Right lobe of liver (tissue), 6 donors: ENCODE data around the gene COL23A1. TPM values are rescaled to one million over a fixed set of nuclear protein-coding genes. Genes with fewer than 3 reads are reported as not detected.

Experiments
- ATAC-seq, 4 donors: fragments of 200-7000 bp; cut with Tn5 transposase; one replicate each; pipeline ENCODE4 v1.9.1; 2020; ENCODE audit warnings: mild to moderate bottlenecking in 4 of 4, moderate library complexity in 4 of 4
- DNase-seq, 3 donors: peaks; one replicate each; pipeline ENCODE4 v3.0.0-alpha.2; 2020
- H3K27ac ChIP-seq, 3 donors: fragments of 200-600 bp; one replicate each; pipeline ENCODE4 v1.8.0; 2022
- H3K27me3 ChIP-seq, 2 donors: fragments of 200-600 bp; one replicate each; pipeline ENCODE4 v1.8.0; 2022
- H3K36me3 ChIP-seq, 4 donors: fragments of 200-600 bp; sonication (generic) in 1 of 4; one replicate each; pipeline versions ENCODE4 v1.5.1 to v1.8.0; 2017 to 2022; ENCODE audit warnings: control low read depth in 1 of 4
- H3K4me1 ChIP-seq, 4 donors: fragments of 200-600 bp; sonication (generic) in 1 of 4; one replicate each; pipeline versions ENCODE4 v1.5.1 to v1.8.0; 2017 to 2022; ENCODE audit warnings: control low read depth in 1 of 4
- H3K4me3 ChIP-seq, 3 donors: fragments of 200-600 bp; one replicate each; pipeline ENCODE4 v1.8.0; 2022
- H3K9me3 ChIP-seq, 4 donors: fragments of 200-600 bp; sonication (generic) in 1 of 4; one replicate each; pipeline versions ENCODE4 v1.5.1 to v1.8.0; 2017 to 2022; ENCODE audit warnings: control low read depth in 1 of 4
- CTCF ChIP-seq, 4 donors: fragments of 200-600 bp in 3 of 4; fragments of 450-650 bp in 1 of 4; IDR thresholded peaks; one replicate each; pipeline versions ENCODE4 v1.5.1 to v1.8.0; 2016 to 2022; ENCODE audit warnings: antibody characterized with exemption in 4 of 4, mild to moderate bottlenecking in 2 of 4
- POLR2A ChIP-seq: fragments of 450-650 bp; IDR thresholded peaks from one replicate; pipeline ENCODE4 v1.6.1; 2017; ENCODE audit warnings: antibody characterized with exemption, mild to moderate bottlenecking
- WGBS: methylation state at CpG from one replicate; pipeline ENCODE4 v1.1.6; 2018; ENCODE audit warnings: low coverage, low lambda C conversion rate; ENCODE audit not compliant: insufficient coverage; ENCODE audit errors: missing lambda C conversion rate; 5-methylcytosine and 5-hydroxymethylcytosine counted together
- intact Hi-C, 2 donors: fragments of 100-400 bp; cut with DNase I; formaldehyde crosslinking; loops; one replicate each; pipeline versions ENCODE4 v1.11.2 to v1.14.1; 2022
- total RNA-seq, 6 experiments: library from RNA; depleted of rRNA in 2 of 6; stranded (reverse); fragments of >200 nt in 2 of 6; fragmentation: NEBNext Ultra II Directional in 3 of 6; extraction: Animal tissue kit (Norgen Biotek cat#: 25700) in 3 of 6; gene quantifications; one replicate each; pipeline versions ENCODE4 v1.1.0 to v1.2.4, GENCODE V29; 2016 to 2023
- donor health status: DM: no; HTN: yes; CAD: no.
- donor health status: DM: no; HTN: no; CAD: no.
- donor health status: DM: no; HTN: no; CAD: no.
- donor health status: DM: no; HTN: yes; CAD: no.
- donor health status: DM: no; HTN: yes; CAD: no.

Gene COL23A1
- total RNA-seq, 6 experiments from 2014 or later: 0.25 to 1.2 (median 0.50) TPM

- H3K27ac ChIP-seq: no peak overlapping the region
- TF ChIP-seq POLR2A (no peak), CTCF (IDR thresholded peaks at IDR 0.05) (no peak)
- ATAC-seq (no peak), DNase-seq (no peak)
- WGBS: 43% methylated on average over 14 of the region's 15 CpGs
- intact Hi-C loops: no loop called here
- H3K36me3 ChIP-seq: peaks cover 0 to 32% (median 17%) of the 10 kb centered on the region in 4 donors
- H3K4me1 ChIP-seq: peaks cover 0 to 21% (median 9%) of the 10 kb centered on the region in 4 donors
- peak overlapping the region; percentile 77 to 99 (median 93) for H3K4me3 ChIP-seq
- no peaks in the 10 kb centered on the region for H3K27me3 ChIP-seq
- no peaks in the 10 kb centered on the region for H3K9me3 ChIP-seq
Observed at GRCh38 chr5:178624631-178625546, 34.7 kb upstream of the COL23A1 start.

GRCh38 chr5:178622679-178623247, 32.6 kb upstream of the COL23A1 start:
- H3K4me3 ChIP-seq: no peak overlapping the region
- no peak overlapping the region for H3K27ac ChIP-seq

GRCh38 chr5:178619390-178619789, 29.2 kb upstream of the COL23A1 start:
- H3K27me3 ChIP-seq: no peaks in the 10 kb centered on the region
- TF ChIP-seq CTCF (IDR thresholded peaks at IDR 0.05): no peak
- no peak for TF ChIP-seq POLR2A
- ATAC-seq (no peak), DNase-seq (no peak)
- H3K9me3 ChIP-seq: no peaks in the 10 kb centered on the region
- intact Hi-C loops: no loop called here
- 55% methylated on average over 1 of the region's 1 CpG for WGBS
- no peak overlapping the region for H3K27ac ChIP-seq
- peaks cover 0 to 87% (median 49%) of the 10 kb centered on the region in 4 donors for H3K36me3 ChIP-seq
- no peak overlapping the region for H3K4me3 ChIP-seq
- peaks cover 0 to 9% (median 4%) of the 10 kb centered on the region in 4 donors for H3K4me1 ChIP-seq

More at GRCh38 chr5:178622679-178623247, 32.6 kb upstream of the COL23A1 start:
- Histone ChIP-seq H3K4me1 (peaks cover 0 to 21% (median 9%) of the 10 kb centered on the region in 4 donors), H3K36me3 (peaks cover 0 to 54% (median 28%) of the 10 kb centered on the region in 4 donors), H3K9me3 (no peaks in the 10 kb centered on the region), H3K27me3 (no peaks in the 10 kb centered on the region)
- ATAC-seq (no peak), DNase-seq (no peak)
- TF ChIP-seq CTCF (IDR thresholded peaks at IDR 0.05) (no peak), POLR2A (no peak)
- intact Hi-C loops: no loop called here
- WGBS: 86% methylated on average over 4 of the region's 4 CpGs

GRCh38 chr5:178612299-178612698, 22.1 kb upstream of the COL23A1 start:
- no peaks in the 10 kb centered on the region for H3K27me3 ChIP-seq
- H3K4me3 ChIP-seq: no peak overlapping the region
- H3K27ac ChIP-seq: no peak overlapping the region
- intact Hi-C loops: no loop called here
- H3K4me1 ChIP-seq: no peaks in the 10 kb centered on the region
- H3K9me3 ChIP-seq: no peaks in the 10 kb centered on the region
- no peak for TF ChIP-seq POLR2A
- TF ChIP-seq CTCF (IDR thresholded peaks at IDR 0.05): no peak
- DNase-seq (no peak), ATAC-seq (no peak)
- WGBS: 62% methylated on average over 7 of the region's 7 CpGs
- peaks cover 5 to 97% (median 56%) of the 10 kb centered on the region in 4 donors for H3K36me3 ChIP-seq
